Mammary epithelial cell (primary cell): Measurements from ENCODE around the gene ATP1A1.

ENCODE experiments used
- EZH2 ChIP-seq: IDR thresholded peaks from 2 replicates; pipeline ENCODE4 v1.6.1; 2012; ENCODE audit warnings: low read length, inconsistent platforms, borderline replicate concordance
- TF ChIP-seq, protein P1 (sequence below), 2 donors: IDR thresholded peaks in 1 of 2; conservative IDR thresholded peaks in 1 of 2; 2 replicates each; pipeline ENCODE4 v1.5.1; 2011 to 2012; ENCODE audit warnings: inconsistent platforms in 2 of 2, low read length in 2 of 2, mild to moderate bottlenecking in 2 of 2, control low read depth in 1 of 2, low read depth in 1 of 2; ENCODE audit not compliant: insufficient read depth in 1 of 2; ENCODE audit errors: extremely low read depth in 1 of 2

DNA sequence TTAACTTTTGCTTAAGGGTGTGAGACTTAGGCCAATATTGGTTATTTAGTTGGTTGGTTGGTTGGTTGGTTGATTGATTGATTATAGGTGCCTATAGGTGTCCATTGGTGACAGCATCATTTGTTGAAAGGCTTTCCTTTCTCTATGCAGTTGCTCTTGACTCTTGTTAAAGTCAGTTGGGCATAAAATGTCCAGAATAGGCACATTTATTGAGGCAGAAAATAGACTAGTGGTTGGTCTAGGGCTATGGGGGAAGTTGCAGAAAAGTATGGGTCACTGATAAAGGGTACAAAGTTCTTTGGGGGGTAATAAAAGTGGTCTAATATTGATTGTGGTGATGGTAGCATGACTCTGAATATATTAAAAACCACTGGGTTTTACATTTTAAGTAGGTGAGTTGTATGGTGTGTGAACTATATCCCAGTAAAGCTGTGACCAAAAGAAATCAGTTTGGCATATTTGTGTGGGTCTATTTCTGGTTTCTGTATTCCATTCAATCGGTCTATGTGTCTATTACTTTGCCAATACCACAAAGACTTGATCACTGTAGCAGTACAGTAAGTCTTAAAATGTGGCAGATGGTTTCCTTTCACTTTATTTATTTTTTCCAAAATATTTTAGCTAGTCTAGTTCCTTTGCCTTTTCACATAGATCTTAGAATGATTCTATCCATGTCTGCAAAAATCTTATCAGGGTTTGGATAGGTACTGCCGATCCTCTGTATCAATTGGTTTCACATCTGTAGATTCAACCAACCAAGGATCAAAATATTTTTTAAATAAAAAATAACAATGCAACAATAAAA is 63.0 kb downstream of the ATP1A1 start:
- TF ChIP-seq, protein P1, sequence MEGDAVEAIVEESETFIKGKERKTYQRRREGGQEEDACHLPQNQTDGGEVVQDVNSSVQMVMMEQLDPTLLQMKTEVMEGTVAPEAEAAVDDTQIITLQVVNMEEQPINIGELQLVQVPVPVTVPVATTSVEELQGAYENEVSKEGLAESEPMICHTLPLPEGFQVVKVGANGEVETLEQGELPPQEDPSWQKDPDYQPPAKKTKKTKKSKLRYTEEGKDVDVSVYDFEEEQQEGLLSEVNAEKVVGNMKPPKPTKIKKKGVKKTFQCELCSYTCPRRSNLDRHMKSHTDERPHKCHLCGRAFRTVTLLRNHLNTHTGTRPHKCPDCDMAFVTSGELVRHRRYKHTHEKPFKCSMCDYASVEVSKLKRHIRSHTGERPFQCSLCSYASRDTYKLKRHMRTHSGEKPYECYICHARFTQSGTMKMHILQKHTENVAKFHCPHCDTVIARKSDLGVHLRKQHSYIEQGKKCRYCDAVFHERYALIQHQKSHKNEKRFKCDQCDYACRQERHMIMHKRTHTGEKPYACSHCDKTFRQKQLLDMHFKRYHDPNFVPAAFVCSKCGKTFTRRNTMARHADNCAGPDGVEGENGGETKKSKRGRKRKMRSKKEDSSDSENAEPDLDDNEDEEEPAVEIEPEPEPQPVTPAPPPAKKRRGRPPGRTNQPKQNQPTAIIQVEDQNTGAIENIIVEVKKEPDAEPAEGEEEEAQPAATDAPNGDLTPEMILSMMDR (conservative IDR thresholded peaks at IDR 0.05 in 1 of 2, IDR thresholded peaks at IDR 0.05 in 1 of 2; ENCODE audit: extremely low read depth in 1 of 2, insufficient read depth in 1 of 2, low read depth in 1 of 2, low read length in 2 of 2) = no peak
- TF ChIP-seq EZH2 = no peak
